ENCODE results near the gene SLC10A1.

SLC10A1 gene

DNA sequence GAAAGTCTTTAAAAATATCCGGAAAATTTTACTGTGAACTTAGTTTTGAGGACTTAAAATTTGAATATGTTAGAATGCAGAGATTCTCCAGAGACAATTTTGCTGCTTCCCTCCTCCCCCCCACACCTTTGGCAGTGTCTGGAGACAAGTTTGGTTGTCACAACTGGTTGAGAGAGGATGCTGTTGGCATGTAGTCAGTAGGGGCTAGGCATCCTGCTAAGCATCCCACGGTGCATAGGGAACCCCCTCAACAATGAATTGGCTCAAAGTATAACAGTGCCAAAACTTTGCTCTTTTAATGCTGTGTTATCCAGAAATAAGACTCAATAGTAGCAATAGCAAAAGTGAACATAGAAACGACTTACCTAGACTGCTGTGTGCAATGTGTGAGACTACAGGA lies 26.5 kb downstream of the SLC10A1 start:
- DNase-seq = no peak
- CTCF ChIA-PET = no interaction called here
- peaks cover 5% of the 10 kb centered on the region for H3K9me3 Mint-ChIP-seq
- H3K4me1 Mint-ChIP-seq = peaks cover 76% of the 10 kb centered on the region
- H3K36me3 Mint-ChIP-seq = peaks cover 78% of the 10 kb centered on the region
- H3K27me3 Mint-ChIP-seq = peaks cover 12% of the 10 kb centered on the region
- peak overlapping the region; percentile 17 for H3K27ac Mint-ChIP-seq
- H3K4me3 Mint-ChIP-seq = no peak overlapping the region

DNA sequence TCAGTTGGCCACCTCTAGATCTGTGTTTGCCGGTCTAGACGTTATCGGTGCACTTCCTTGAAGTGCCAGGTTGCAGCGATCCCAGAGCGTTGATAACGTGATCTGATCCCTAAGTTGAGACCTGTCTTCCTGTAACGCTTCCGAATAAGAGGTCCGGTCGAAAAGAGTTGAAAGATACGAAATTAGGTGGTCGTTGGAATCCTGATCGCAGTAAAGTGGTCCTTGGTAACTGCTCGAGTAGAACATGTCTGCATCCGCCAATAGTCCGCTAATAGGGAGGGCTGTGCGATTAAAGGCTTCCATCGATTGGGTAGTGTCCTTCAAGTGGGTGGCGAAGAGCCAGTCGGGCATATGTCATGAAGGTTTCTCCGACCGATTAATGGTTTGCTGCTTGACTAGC lies 27.4 kb downstream of the SLC10A1 start:
- DNase-seq = no peak
- Mint-ChIP-seq H3K27ac (peak overlapping the region; percentile 21), H3K27me3 (peaks cover 12% of the 10 kb centered on the region), H3K4me3 (no peak overlapping the region), H3K9me3 (peaks cover 5% of the 10 kb centered on the region), H3K4me1 (peaks cover 72% of the 10 kb centered on the region), H3K36me3 (peaks cover 72% of the 10 kb centered on the region)
- CTCF ChIA-PET = no interaction called here

DNA sequence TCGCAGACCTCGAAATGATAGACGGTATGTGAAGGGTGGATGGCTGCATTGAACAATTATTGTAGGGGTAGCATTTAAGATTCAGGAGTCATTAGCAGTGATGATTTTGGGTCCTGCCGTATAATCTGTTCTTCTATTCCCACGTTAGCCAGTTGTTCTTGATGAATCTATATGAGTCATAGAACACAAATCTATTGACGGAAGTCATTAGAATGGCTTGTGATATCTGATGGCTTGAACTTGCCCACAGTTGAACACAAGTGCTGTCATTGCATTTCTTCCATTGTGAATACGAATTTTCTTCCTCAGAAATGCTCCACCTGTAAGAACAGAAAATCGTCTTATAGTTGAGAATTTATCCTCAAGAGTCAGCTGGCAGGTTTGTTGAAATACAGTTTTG lies 28.2 kb downstream of the SLC10A1 start:
- H3K36me3 Mint-ChIP-seq = peaks cover 68% of the 10 kb centered on the region
- CTCF ChIA-PET = interaction anchor here (1.6 kb wide), 1 partner anchor 163 kb away, joined by 3 read pairs; no protein-coding TSS in a partner anchor
- H3K4me1 Mint-ChIP-seq = peaks cover 74% of the 10 kb centered on the region
- peak overlapping the region; percentile 91 for H3K4me3 Mint-ChIP-seq
- H3K9me3 Mint-ChIP-seq = peaks cover 9% of the 10 kb centered on the region
- peaks cover 12% of the 10 kb centered on the region for H3K27me3 Mint-ChIP-seq
- H3K27ac Mint-ChIP-seq = peak overlapping the region; percentile 100
- DNase-seq = no peak

DNA sequence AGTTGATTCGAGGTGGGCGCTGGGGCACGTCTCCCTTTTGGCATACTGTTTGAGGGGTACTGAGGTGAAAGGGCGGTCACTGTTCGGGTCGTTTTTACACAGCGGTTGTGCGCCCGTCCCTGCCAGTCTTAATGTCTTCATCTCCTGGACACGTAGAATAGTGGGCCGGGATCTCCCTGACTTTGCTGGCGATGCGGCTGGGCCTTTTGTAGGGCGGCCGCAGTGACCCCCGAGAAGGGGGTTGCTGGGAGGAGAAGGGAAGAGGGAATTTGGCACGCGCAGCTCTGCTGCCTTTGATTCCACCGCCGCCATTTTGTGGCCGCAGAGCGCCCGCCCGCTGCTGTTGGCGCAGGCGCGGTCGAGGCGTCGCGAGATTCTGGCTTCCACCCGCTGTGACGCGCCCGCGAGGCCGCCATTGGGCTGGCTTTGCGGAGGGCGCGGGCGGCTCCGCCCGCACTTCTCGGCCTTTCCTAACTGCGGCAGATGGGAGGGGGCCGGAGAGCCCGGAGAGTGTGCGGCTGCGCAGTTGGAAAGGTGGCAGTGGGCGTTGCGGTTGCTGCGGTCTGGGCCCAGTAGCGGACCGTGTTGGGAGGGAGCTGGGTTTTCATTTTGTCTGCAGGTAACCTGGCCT lies 29.6 kb downstream of the SLC10A1 start:
- Mint-ChIP-seq H3K27me3 (peaks cover 12% of the 10 kb centered on the region), H3K27ac (peak overlapping the region; percentile 100), H3K36me3 (peaks cover 55% of the 10 kb centered on the region), H3K4me1 (peaks cover 76% of the 10 kb centered on the region), H3K4me3 (peak overlapping the region; percentile 91), H3K9me3 (peaks cover 11% of the 10 kb centered on the region)
- CTCF ChIA-PET = interaction anchor here (1.6 kb wide), 1 partner anchor 162 kb away, joined by 3 read pairs; no protein-coding TSS in a partner anchor
- peak; percentile 92 for DNase-seq

DNA sequence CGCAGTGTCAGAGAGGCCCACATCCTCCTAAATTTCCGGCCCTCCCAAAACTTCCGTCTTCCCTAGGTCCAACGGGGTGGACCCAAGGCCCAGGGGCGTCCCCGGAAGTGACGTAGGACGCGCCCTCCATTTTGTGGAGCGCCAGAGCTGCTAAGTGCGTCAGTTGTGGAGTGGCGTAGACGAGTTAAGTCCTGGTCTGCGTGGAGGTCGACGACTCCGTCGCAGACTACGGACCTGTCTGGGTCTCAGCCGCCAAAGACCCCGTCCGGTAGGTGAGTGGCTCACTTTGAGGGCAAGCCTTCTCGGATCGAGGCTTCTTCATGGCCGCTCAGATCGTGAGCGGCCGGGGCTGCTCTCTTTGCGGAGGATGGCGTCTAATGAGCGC lies 30.1 kb downstream of the SLC10A1 start, which contains the start of gene SRSF5:
Gene SRSF5 (plus strand): TSS at position 159 of the 385 bp plus-strand sequence. CDS start 1,015 bp downstream, outside the sequence.
- H3K9me3 Mint-ChIP-seq = peaks cover 11% of the 10 kb centered on the region
- peaks cover 50% of the 10 kb centered on the region for H3K36me3 Mint-ChIP-seq
- DNase-seq = peak; percentile 96
- H3K4me3 Mint-ChIP-seq = peak within 1 kb of the TSS; percentile 91
- H3K4me1 Mint-ChIP-seq = peaks cover 76% of the 10 kb centered on the region
- peaks cover 12% of the 10 kb centered on the region for H3K27me3 Mint-ChIP-seq
- H3K27ac Mint-ChIP-seq = peak within 1 kb of the TSS; percentile 100
- CTCF ChIA-PET = interaction anchor here (0.9 kb wide), 1 partner anchor 36 kb away, joined by 4 read pairs; no protein-coding TSS in a partner anchor

DNA sequence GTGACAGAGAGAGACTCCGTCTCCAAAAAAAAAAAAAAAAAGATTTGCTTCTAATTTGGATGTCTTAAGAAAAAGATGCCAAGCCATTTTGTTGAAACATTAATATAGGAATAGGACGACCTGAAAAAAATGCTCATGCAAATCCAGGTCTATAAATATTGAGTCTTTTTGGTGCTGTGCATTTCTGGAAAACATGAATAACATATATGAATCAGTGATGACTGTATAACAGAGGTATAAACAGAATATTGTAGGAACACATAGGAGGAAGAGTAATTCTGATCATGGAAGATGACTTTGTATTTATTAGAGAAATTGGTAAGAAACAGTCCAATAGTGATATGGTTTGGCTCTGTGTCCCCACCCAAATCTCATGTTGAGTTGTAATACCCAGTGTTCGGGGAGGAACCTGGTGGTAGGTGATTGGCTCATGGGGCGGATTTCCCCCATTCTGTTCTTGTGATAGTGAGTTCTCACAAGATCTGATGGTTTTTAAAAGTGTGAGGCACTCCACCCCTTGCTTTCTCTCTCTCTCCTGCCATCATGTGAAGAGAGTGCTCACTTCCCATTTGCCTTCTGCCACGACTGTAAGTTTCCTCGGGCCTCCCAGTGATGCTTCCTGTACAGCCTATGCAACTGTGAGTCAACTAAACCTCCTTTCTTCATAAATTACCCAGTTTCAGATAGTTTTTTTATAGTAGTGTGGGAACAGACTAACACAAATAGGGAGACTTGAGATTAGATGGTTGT lies 33.1 kb downstream of the SLC10A1 start:
- H3K9me3 Mint-ChIP-seq = peaks cover 11% of the 10 kb centered on the region
- no peak overlapping the region for H3K4me3 Mint-ChIP-seq
- H3K27ac Mint-ChIP-seq = peak overlapping the region; percentile 76
- no peak for DNase-seq
- CTCF ChIA-PET = no interaction called here
- H3K36me3 Mint-ChIP-seq = peaks cover 25% of the 10 kb centered on the region
- H3K27me3 Mint-ChIP-seq = peaks cover 12% of the 10 kb centered on the region
- H3K4me1 Mint-ChIP-seq = peaks cover 58% of the 10 kb centered on the region

DNA sequence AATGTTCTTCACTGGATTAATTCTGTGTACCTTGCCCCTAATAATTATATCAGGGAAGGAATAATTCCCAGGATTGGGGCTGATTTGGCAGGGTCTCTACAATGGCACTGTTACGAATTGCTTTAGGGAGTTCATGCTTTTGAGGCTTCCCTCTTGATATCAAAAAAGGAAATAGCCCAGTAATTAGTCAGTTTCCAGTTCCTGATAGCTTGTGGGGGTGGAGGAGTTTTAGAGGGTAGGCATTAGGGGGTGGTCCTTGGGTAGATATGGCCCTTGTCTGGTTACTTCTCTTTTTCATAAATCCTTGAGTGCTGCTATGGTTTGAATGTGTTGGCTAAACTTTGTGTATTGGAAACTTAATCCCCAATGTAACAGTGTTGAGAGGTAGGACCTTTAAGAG lies 36.2 kb downstream of the SLC10A1 start:
- peaks cover 8% of the 10 kb centered on the region for H3K9me3 Mint-ChIP-seq
- no peaks in the 10 kb centered on the region for H3K27me3 Mint-ChIP-seq
- H3K36me3 Mint-ChIP-seq = peaks cover 5% of the 10 kb centered on the region
- no peak overlapping the region for H3K27ac Mint-ChIP-seq
- DNase-seq = no peak
- no peak overlapping the region for H3K4me3 Mint-ChIP-seq
- CTCF ChIA-PET = no interaction called here
- peaks cover 35% of the 10 kb centered on the region for H3K4me1 Mint-ChIP-seq

DNA sequence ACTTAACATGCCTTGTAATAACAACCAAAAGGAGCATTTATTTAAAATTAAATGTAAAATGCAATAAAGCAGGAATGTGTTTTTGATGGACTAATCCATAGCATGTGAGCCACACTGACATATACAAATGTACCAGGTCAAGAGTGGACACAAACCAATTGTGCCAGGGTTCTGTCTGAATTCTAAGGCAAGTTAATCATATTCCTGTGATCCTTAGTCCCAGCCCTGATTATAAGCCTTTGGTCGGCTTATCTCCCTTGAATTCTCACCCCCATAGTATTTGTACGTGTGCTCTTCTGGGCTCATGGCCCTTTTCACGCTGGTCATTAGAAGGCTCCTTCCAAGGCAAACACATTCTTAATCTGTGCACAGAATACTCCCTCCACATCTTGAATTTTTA lies 40.7 kb downstream of the SLC10A1 start:
- Mint-ChIP-seq H3K4me3 (no peak overlapping the region), H3K9me3 (peaks cover 1% of the 10 kb centered on the region), H3K27ac (no peak overlapping the region), H3K36me3 (no peaks in the 10 kb centered on the region), H3K27me3 (peaks cover 5% of the 10 kb centered on the region), H3K4me1 (peaks cover 16% of the 10 kb centered on the region)
- CTCF ChIA-PET = no interaction called here
- DNase-seq = no peak

DNA sequence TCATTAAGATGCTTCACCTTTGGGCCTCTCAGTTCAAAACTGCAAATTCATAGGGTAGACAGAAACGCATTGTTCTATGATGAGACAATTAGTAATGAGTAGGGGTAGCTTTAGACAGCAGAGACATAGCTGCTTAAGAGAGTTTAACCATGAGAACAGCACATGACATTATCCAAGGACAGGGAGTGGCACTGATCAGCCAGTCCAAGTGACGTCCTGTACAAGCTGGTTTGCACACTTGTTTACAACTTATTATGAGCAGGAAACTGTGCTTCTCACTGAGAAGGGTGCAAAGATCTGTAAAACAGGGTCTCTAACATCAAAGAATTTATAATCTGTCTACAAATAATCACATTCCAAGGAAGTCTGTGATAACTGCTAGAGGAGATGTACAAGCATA lies 41.3 kb downstream of the SLC10A1 start:
- Mint-ChIP-seq H3K27ac (peak overlapping the region; percentile 53), H3K4me1 (peaks cover 14% of the 10 kb centered on the region), H3K9me3 (peaks cover 1% of the 10 kb centered on the region), H3K4me3 (no peak overlapping the region), H3K36me3 (no peaks in the 10 kb centered on the region), H3K27me3 (peaks cover 5% of the 10 kb centered on the region)
- no peak for DNase-seq
- CTCF ChIA-PET = interaction anchor here (0.6 kb wide), 1 partner anchor 36 kb away, joined by 5 read pairs; no protein-coding TSS in a partner anchor

DNA sequence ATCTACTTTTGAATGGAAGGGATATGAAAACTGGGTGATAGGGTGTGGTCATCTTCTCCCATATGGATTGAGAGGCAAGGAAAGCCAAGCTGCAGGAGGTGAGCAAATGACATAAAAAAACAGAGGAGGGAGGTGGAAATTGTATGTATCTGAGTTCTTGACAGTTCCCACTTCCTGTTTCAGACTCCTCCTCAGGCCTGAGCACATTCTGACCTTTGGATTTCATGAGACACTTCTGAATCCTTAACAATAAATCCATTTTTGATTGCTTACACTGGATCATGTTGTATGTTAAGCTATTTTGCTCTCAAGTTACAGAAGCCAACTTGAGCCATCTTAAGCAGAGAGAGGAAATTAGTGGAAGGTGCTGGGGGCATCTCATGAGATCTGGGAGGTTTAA lies 41.7 kb downstream of the SLC10A1 start:
- peak overlapping the region; percentile 53 for H3K27ac Mint-ChIP-seq
- peaks cover 1% of the 10 kb centered on the region for H3K9me3 Mint-ChIP-seq
- peaks cover 14% of the 10 kb centered on the region for H3K4me1 Mint-ChIP-seq
- H3K4me3 Mint-ChIP-seq = no peak overlapping the region
- CTCF ChIA-PET = interaction anchor here (0.6 kb wide), 1 partner anchor 36 kb away, joined by 5 read pairs; no protein-coding TSS in a partner anchor
- H3K36me3 Mint-ChIP-seq = no peaks in the 10 kb centered on the region
- peaks cover 5% of the 10 kb centered on the region for H3K27me3 Mint-ChIP-seq
- DNase-seq = no peak

DNA sequence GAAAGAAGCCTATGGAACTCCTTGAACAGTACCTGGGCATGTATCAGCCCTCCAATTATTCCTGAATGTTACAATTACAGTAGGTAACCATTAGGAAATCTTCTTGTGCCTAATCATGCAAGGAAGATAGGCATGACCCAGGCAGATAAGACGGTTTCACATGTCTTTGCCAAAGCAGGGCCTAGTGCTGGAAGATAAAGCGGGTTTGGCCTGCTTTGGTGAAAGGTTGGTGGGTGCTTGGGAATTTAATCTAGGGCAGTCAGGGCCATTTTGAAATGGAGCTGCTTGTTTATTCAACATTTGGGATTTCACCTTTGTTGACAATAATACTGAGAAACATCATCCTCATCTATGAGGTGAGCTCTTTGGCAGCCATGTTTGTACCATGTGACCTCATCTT lies 42.6 kb downstream of the SLC10A1 start:
- CTCF ChIA-PET = no interaction called here
- peaks cover 14% of the 10 kb centered on the region for H3K4me1 Mint-ChIP-seq
- H3K4me3 Mint-ChIP-seq = no peak overlapping the region
- no peak overlapping the region for H3K27ac Mint-ChIP-seq
- no peak for DNase-seq
- peaks cover 1% of the 10 kb centered on the region for H3K9me3 Mint-ChIP-seq
- H3K36me3 Mint-ChIP-seq = no peaks in the 10 kb centered on the region
- H3K27me3 Mint-ChIP-seq = peaks cover 5% of the 10 kb centered on the region

DNA sequence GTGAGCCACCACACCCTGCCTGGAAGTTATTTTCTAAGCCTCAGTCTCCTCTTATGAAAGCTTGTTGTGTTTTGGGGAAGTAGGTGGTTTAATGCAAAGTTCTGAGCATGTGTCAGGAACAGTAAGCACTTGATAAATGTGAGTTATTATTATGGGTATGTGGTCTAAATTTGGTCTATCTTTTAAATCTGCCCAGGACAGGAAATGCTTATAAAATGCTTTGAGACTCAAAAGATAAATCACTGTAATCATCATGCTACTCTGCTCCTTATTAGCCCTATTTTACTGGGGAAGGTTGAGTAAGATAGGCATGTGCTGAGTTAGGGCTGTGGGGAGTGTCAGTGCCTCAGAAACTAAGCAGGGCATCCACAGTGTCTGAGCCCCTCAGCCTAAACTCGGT lies 43.2 kb downstream of the SLC10A1 start:
- CTCF ChIA-PET = no interaction called here
- Mint-ChIP-seq H3K36me3 (no peaks in the 10 kb centered on the region), H3K4me3 (no peak overlapping the region)

DNA sequence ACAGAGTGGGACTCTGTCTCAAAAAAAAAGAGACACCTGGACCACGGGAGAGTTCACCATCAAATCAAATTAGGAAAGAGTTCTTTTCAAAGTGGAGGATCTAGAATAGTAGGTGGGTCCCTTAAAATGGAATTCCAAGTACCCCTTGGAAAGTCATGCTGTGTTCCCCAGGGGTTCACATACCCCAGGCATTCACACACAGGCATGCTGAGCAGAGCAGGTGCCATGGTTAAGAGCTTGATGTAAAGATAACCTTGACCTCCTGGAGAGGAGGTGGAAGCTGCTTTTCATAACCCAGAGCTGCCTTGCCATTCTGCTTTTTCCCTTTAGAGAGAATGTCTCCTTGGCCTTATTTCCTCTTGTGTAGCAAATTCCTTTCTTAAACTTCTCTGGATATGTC lies 44.3 kb downstream of the SLC10A1 start:
- CTCF ChIA-PET = no interaction called here
- peaks cover 14% of the 10 kb centered on the region for H3K4me1 Mint-ChIP-seq
- H3K4me3 Mint-ChIP-seq = no peak overlapping the region

More for the DNA sequence above, 43.2 kb downstream of the SLC10A1 start:
- Mint-ChIP-seq H3K27ac (no peak overlapping the region), H3K9me3 (peaks cover 1% of the 10 kb centered on the region), H3K27me3 (peaks cover 5% of the 10 kb centered on the region), H3K4me1 (peaks cover 14% of the 10 kb centered on the region)
- DNase-seq = no peak

DNA sequence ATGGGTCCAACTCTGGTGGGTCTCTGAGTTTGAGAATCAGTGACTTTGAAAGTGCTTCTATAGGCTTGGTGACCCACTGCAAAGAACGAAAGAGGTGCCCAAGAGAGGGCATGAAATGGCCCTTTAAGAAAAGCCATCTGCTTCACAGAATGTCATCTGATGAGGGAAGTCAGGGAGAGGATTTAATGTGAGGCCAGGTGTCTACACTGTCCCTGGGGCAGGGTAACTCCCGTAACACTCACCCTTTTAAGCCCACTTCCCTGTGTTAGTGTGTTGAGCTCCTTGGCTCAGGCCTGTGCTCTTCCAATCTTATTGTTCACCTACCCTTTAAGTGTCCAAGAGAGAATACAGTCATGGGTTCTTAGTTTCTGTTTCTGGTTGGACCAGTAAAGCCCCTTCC lies 46.5 kb downstream of the SLC10A1 start:
- CTCF ChIA-PET = interaction anchor here (0.8 to 1.7 kb wide), 2 partner anchors 14 to 23 kb away, joined by 3 to 4 read pairs; no protein-coding TSS in a partner anchor
- no peak overlapping the region for H3K4me3 Mint-ChIP-seq
- H3K4me1 Mint-ChIP-seq = peaks cover 14% of the 10 kb centered on the region

More for the DNA sequence above, 44.3 kb downstream of the SLC10A1 start:
- Mint-ChIP-seq H3K9me3 (peaks cover 1% of the 10 kb centered on the region), H3K36me3 (no peaks in the 10 kb centered on the region), H3K27ac (no peak overlapping the region), H3K27me3 (peaks cover 5% of the 10 kb centered on the region)
- no peak for DNase-seq

More for the DNA sequence above, 46.5 kb downstream of the SLC10A1 start:
- Mint-ChIP-seq H3K27me3 (peaks cover 5% of the 10 kb centered on the region), H3K27ac (no peak overlapping the region), H3K36me3 (no peaks in the 10 kb centered on the region), H3K9me3 (peaks cover 1% of the 10 kb centered on the region)
- no peak for DNase-seq

Data from activated naive CD4-positive, alpha-beta T cell treated with anti-CD3 and anti-CD28 coated beads, Interleukin-2, amount 10 ng/mL, durations not matched to agents 7 days and 5 days (primary cell).